ENCODE results near the gene LPIN3.

Gene LPIN3

GRCh38 chr20:41394931-41395666 lies 54.5 kb downstream of the LPIN3 start:
- no peak for DNase-seq

- no peak for DNase-seq
These were observed 55.3 kb downstream of the LPIN3 start for GRCh38 chr20:41395667-41396664.

GRCh38 chr20:41398408-41398807 lies 57.8 kb downstream of the LPIN3 start:
- no peak for DNase-seq

- no peak for DNase-seq
These were observed 63.0 kb downstream of the LPIN3 start for GRCh38 chr20:41403604-41404003.

GRCh38 chr20:41405436-41405835 lies 64.8 kb downstream of the LPIN3 start:
- DNase-seq = no peak

GRCh38 chr20:41406353-41406752 lies 65.7 kb downstream of the LPIN3 start:
- no peak for DNase-seq

- no peak for DNase-seq
These were observed 66.3 kb downstream of the LPIN3 start for GRCh38 chr20:41406896-41407444.

- no peak for DNase-seq
These were observed 67.0 kb downstream of the LPIN3 start for GRCh38 chr20:41407607-41408006.

- no peak for DNase-seq
These were observed 67.7 kb downstream of the LPIN3 start for GRCh38 chr20:41408156-41408794.

GRCh38 chr20:41408986-41409385 lies 68.4 kb downstream of the LPIN3 start:
- no peak for DNase-seq
